Upper lobe of left lung (tissue), 4 donors: ENCODE data around the gene TPCN1.

Experiments used
- POLR2A ChIP-seq, 4 donors: fragments of 450-650 bp; IDR thresholded peaks; one replicate each; pipeline ENCODE4 v1.5.1; 2016 to 2017; ENCODE audit warnings: antibody characterized with exemption in 4 of 4, mild to moderate bottlenecking in 2 of 4
- TF ChIP-seq, protein P1 (sequence below), 6 experiments: fragments of 450-650 bp in 4 of 6; fragments of 200-600 bp in 2 of 6; sonication (generic) in 2 of 6; IDR thresholded peaks; one replicate each; pipeline ENCODE4 v1.5.1; 2016 to 2019; ENCODE audit warnings: antibody characterized with exemption in 6 of 6

- TF ChIP-seq, protein P1, sequence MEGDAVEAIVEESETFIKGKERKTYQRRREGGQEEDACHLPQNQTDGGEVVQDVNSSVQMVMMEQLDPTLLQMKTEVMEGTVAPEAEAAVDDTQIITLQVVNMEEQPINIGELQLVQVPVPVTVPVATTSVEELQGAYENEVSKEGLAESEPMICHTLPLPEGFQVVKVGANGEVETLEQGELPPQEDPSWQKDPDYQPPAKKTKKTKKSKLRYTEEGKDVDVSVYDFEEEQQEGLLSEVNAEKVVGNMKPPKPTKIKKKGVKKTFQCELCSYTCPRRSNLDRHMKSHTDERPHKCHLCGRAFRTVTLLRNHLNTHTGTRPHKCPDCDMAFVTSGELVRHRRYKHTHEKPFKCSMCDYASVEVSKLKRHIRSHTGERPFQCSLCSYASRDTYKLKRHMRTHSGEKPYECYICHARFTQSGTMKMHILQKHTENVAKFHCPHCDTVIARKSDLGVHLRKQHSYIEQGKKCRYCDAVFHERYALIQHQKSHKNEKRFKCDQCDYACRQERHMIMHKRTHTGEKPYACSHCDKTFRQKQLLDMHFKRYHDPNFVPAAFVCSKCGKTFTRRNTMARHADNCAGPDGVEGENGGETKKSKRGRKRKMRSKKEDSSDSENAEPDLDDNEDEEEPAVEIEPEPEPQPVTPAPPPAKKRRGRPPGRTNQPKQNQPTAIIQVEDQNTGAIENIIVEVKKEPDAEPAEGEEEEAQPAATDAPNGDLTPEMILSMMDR (IDR thresholded peaks at IDR 0.05) = no peak
- no peak for TF ChIP-seq POLR2A (IDR thresholded peaks at IDR 0.05)
Observed at GRCh38 chr12:113293100-113293499, 71.8 kb downstream of the TPCN1 start.
